GM19351 (cell line): ENCODE results near the gene PANK2.
"Not testable (repeated sequence)": the region's sequence is repeated elsewhere in the genome, so short reads cannot be mapped to it uniquely, and the experiment has no call there.

Experiments used
- ATAC-seq: cut with Tn5 transposase; IDR thresholded peaks from one replicate; pipeline ENCODE4 v1.9.1; 2021; ENCODE audit warnings: mild to moderate bottlenecking, moderate library complexity; ENCODE audit not compliant: unreplicated experiment

PANK2 gene

DNA sequence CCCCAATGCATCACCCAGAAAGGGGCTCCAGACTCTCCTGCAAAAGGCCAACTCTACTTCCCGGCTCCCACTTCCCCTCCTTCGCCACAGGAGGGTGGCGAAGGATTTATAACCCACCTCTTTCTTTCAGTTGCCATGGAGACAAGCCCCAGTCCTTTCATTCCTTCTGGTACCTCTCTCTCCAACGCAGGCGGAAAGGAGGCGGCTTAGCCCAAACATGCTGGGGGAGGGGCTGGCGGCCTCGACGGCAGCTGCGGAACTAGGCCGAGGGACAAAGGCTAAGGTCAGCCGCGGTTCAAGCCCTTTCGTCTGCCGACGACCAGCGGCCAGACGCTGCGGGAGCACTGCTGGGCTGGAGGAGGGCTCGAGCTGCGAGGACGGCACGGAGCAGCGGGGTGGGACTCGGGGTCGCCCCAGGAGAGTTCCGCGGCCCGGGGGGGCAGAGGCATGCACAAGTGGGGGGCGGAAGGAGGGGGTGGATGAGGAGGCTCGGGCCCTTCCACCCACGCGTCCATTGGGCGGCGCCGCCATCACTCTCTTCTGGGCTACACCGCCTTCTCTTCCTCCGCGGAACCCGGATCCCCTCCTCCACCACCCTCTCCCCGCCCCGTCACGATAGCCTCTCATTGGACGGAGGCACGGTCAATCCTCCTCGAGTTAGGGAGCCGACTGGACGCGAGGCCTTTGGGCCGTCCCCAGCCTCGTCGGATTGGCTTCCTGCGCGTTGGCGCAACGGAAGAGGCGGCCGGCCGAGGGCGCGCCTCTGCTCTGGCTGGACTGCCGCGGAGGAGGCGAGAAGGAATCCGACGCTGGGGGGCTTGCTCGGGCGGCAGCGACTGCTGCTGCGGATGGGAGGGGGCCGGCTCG is at the start of gene PANK2:
TSS of gene PANK2 (plus strand) at position 766 of the 867 bp plus-strand sequence.
- ATAC-seq = peak; percentile 92

DNA sequence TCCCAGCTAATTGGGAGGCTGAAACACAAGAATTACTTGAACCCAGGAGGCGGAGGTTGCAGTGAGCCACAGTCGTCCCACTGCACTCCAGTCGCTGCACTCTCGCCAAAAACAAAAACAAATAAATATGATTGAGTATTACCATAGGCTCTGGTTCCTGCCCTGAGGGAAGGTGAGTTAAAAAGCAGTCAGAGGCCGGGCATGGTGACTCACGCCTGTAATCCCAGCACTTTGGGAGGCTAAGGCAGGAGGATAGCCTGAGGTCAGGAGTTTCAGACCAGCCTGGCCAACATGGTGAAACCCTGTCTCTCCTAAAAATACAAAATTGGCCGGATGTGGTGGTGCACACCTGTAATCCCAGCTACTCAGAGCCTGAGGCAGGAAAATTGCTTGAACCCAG is 49.0 kb upstream of the PANK2 start:
- not testable (repeated sequence) for ATAC-seq

DNA sequence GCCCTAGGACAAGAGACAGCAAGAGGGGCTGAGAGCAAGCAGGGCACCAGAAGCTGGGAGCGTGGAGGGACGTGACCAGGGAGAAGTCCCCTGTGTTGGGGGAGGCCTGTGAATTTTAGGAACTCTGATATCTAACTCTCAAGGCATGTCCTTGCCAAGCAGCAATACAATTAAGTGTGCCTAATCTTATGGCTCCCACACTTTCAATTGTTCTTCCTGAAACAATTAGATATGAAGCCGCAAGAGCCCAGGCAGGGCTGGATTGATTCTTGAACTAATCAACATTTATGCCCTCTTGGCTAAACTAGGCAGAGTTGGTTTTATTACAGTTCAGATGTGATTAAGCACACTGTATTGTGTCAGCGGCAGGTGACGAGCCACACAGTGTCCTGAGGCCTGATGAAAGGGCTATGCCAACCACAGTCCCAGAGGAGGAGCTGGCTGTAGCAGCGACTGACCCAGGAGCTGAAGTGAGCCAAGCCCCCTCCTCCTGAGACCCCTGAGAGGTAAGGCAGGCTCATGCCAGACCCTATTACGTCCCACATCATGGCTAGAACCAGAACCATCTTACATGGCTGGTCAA is 46.7 kb upstream of the PANK2 start:
- ATAC-seq = no peak

DNA sequence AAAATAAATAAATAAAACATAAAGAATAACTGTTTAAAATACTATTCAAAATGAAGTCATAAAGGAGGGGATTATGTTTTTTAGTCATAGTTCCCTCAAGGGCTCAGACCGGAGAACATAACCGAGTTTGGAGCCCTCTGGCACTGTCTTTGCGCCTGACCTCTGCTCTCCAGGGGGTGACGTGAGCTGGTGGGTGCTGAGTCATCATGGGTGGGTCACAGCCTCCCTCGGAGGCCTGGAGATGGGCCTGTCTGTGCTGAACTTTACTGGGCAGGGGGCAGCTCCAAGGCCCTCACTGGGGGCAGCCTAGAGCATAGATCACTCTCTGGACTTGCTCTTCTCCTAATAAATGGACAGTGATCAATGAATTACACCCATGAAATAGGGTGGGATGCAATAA is 45.7 kb upstream of the PANK2 start:
- ATAC-seq = no peak

DNA sequence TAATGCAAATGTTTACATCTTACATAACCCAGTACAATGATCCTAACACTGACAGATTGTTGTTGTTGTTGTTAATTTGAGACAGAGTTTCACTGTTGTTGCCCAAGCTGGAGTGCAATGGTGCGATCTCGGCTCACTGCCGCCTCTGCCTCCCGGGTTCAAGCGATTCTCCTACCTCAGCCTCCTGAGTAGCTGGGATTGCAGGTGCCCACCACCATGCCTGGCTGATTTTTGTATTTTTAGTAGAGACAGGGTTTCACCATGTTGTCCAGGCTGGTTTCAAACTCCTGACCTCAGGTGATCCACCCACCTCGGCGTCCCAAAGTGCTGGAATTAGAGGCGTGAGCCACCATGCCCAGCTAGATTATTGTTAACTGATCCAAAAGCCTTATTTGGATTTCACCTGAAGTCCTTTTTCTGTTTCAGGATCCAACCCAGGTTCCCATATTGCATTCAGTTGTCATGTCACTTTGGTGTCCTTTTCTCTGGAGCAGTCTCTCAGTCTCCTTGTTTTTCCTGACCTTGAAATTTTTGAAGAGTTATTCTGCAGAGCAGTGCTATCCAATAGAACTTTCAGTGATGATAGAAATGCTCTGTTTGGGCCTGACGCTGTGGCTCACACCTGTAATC is 45.1 kb upstream of the PANK2 start:
- ATAC-seq = not testable (repeated sequence)

DNA sequence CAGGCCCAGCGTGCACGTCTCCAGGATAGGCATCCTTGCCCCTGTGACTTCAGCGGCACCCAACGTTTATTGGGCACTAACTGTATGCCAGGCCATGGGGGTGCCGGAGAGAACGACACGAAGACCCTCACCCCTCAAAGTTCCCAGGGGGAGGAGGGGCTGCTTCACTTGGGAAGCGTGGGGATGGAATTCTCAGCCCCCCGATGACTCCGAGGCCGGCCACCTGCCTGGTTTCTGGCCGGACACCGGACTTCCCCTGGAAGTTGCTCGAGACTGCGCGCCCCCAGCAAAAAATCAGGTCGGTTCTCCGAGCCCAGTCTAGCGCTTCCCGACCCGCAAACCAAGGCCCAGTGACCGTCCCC is 42.8 kb upstream of the PANK2 start:
- ATAC-seq = no peak

DNA sequence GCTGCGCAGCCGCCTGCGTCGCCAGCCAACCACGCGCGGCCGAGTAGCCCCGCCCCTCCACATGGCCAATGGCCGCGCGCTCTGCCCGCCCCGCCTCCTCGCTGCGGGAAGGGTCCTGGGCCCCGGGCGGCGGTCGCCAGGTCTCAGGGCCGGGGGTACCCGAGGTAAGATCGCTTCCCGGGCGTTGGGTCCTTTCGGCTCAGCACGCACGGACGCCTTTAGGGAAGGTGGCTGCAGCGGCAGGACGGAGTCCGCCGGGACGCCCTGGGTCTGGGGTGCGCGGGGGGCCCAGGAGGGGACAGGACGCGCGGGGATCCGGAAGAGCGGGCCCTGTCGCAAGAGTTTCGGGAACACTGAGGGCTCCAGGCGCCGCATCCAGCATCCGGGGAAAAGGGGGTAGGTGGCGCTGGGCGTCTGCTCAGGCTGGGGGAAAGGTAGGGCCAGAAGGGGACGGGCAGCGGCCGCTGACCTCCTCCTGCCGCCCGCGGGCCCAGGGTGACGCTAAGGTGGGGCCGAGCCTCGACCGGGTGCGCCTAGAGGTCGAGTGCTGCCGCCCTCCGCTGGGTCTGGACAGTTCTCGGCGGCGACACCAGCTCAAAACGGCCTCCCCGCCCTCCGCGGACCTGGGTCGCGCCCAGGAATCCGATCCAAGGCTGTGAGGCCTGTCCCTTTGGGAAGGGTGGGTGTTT is 42.3 kb upstream of the PANK2 start, which contains the start of gene MAVS:
TSS of gene MAVS (plus strand) at position 95 of the 689 bp plus-strand sequence. CDS start 7,791 bp downstream, outside the sequence.
- peak; percentile 88 for ATAC-seq

DNA sequence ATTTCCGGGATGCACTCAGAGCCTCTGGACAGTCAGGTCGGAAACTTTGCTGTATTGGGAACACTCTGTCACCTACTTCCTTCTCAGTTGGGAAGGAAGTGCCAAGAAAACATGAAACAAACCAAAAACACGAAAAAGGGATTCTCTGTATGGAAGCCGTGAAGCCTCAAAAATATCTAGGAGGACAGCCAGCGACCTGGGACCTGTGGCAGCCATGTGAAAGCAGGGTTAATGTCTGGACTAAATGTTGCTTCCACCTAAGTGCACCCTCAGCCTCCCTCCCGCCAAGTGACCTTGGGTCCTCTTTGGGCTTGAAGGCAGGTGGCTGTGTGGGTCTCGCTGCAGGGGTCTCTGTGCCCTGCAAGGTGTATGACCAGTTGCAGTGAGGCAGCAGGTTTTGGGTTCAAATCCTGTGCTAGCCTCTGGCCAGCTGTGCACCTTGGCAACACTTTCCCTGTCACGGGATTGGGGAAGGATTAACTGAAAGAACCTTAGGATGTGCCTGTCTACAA is 41.7 kb upstream of the PANK2 start:
- no peak for ATAC-seq

DNA sequence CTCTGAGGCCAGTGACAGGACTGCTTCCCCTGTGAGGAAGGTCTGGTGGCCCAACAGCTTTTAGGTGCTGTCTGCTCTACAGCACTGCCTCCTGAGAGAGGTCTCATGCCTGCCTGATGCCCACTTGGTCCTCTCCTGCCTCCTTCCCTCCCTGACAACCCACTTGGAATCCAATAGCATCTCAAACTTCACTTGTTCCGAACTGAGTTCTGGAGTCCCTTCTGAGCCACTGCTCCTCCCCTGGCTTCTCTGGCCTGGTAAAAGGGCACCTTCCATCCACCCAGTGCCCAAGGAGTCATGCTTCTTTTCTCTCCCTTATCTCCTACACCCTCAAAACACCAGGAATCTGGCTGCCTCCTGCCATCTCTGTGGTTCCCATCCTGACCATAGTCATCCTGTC is 40.6 kb upstream of the PANK2 start:
- no peak for ATAC-seq

DNA sequence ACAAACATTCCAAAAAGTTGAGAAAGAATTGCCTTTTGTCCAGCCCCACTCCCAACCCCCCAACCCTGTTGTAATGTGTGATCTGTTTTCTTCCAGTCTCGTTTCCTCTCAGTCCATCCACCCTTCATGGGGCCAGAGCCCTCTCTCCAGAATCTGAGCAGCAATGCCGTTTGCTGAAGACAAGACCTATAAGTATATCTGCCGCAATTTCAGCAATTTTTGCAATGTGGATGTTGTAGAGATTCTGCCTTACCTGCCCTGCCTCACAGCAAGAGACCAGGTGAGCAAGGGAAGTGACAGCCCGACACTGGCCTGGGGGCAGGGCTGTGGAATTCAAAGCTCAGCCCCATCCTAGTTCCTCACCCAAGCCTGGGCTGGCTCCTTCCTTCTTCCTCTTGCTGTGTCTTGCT is 34.7 kb upstream of the PANK2 start:
- no peak for ATAC-seq

DNA sequence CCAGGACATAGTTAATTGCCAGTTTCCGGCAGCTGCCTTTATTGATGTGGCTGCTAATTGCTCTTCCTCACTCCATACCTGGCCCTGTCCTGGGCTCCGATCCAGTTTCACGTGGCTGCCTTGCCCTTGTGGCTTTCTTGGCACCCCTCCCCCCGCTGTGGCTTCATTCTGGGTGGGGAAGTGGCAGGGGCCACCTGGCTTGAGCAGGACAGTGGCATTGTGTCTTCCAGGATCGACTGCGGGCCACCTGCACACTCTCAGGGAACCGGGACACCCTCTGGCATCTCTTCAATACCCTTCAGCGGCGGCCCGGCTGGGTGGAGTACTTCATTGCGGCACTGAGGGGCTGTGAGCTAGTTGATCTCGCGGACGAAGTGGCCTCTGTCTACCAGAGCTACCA is 31.8 kb upstream of the PANK2 start:
- ATAC-seq = no peak

DNA sequence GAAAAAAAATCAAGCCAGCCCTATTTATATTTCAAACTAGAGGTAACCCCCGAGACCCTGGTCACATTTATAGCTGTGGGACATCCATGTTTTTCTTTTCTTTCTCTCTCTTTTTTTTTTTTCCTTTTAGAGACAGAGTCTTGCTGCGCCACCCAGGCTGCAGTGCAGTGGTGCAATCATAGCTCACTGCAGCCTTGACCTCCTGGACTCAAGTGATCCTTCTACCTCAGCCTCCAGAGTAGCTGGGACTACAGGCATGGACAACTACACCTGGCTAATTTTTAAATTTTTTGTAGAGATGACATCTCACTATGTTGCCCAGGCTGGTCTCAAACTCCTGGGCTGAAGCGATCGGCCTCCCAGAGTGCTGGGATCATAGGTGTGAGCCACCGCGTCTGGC is 30.5 kb upstream of the PANK2 start:
- no peak for ATAC-seq

DNA sequence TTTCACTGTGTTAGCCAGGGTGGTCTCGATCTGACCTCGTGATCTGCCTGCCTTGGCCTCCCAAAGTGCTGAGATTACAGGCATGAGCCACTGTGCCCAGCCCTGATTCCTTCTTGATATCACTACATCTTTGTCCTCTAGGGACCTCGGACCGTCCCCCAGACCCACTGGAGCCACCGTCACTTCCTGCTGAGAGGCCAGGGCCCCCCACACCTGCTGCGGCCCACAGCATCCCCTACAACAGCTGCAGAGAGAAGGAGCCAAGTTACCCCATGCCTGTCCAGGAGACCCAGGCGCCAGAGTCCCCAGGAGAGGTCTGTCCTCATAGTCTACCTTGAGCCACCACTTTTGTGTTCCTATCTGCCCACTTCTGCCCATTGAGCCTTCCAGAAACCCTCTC is 28.0 kb upstream of the PANK2 start:
- ATAC-seq = no peak

DNA sequence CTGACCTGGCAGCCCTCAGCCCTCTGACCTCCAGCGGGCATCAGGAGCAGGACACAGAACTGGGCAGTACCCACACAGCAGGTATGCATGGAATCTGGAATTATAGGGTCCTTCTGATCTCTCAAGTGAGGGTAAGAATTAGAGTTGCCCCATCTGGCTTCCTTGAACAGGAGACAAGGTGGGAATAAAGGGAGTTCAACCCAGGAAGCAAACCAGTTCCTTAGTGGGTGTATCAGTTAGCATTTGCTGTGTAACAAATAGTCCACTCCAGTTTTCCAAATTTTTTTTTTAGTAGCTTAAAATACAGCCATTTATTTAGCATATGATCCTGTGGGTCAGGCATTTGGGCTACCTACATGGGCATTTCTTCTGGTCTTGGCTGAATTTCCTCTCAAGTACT is 26.9 kb upstream of the PANK2 start:
- no peak for ATAC-seq

DNA sequence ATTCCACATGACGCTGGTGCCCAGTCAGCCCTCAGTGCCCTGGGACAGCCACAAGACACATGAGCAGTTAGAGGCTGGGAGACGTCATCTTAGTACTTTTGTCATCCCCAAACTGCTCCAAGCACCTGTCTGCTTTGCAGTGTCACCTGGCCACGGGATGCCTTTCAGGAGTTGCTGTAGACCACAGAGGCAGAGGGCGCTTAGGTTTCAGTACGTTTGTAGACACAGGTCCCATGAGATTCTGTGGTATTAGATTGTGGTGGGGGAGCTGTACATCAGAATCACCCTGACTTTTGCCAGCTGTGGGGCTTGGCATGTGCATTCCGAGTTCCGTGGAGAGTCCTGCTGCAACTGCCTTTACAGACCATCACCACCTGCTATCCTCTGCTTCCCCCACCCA is 25.9 kb upstream of the PANK2 start:
- ATAC-seq = no peak

DNA sequence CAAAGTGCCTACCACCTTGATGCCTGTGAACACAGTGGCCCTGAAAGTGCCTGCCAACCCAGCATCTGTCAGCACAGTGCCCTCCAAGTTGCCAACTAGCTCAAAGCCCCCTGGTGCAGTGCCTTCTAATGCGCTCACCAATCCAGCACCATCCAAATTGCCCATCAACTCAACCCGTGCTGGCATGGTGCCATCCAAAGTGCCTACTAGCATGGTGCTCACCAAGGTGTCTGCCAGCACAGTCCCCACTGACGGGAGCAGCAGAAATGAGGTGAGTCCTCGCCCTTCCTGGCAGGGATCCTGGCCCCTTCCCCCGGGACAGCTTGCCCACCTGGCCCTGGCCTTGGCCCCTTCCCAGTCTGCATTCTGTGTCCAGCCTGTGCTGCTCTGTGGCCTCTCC is 24.7 kb upstream of the PANK2 start:
- no peak for ATAC-seq

DNA sequence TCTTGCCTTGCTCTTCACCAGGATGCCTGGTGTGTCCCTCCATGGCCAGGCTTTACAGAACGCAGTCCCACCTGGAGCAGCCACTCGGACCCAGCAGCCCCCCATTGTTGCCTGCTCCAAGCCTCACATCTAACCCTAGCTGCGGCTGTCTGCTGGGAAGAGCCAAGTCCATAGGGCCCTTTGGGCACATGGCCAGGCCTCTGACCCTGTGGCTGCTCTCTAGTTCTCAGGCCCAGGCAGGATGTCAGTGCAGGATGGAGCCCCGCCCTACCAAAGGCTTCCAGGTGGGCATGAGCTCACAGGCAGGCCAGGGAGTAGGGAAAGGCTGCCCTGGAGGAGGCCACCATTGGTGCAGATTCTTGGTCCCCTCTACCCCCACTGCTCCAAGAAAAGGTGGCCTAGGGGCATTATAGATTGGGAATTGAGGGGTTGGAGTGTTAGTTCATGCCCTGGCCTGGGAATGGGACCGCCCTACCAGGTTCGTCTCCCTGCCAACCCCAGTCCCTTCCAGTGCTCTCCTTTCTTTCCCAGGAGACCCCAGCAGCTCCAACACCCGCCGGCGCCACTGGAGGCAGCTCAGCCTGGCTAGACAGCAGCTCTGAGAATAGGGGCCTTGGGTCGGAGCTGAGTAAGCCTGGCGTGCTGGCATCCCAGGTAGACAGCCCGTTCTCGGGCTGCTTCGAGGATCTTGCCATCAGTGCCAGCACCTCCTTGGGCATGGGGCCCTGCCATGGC is 23.9 kb upstream of the PANK2 start:
- ATAC-seq = no peak

DNA sequence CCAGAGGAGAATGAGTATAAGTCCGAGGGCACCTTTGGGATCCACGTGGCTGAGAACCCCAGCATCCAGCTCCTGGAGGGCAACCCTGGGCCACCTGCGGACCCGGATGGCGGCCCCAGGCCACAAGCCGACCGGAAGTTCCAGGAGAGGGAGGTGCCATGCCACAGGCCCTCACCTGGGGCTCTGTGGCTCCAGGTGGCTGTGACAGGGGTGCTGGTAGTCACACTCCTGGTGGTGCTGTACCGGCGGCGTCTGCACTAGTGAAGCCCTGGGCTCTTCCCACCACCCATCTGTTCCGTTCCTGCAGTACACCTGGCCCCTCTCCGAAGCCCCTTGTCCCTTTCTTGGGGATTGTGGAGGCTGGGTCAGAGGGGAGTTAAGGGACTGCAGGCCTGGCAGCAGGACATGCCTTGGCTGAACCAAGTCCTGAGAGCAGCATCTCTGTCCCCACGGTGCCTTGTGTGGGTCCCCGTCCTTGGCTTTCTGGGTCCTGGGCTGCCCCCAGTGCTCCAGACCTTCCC is 23.2 kb upstream of the PANK2 start:
- ATAC-seq = no peak

DNA sequence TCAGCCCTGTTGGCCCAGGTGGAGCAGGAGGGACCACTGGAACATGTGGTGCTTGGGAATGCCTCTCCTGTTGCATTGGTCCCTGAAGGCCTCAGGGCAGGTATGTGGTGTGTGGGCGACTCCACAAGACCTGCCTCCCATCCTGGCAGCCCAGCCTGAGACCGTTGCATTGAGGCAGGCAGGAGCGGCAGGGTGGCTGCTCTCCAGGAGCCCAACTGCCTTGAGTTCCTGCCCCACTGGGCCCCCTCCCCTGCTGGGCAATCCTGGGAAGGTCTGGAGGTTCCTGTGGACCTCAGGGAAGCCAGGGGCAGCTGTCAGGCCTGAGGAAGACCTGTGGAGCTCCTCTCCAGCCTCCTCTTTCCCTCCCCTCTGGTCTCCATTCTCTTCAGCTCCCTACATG is 22.7 kb upstream of the PANK2 start:
- ATAC-seq = no peak

DNA sequence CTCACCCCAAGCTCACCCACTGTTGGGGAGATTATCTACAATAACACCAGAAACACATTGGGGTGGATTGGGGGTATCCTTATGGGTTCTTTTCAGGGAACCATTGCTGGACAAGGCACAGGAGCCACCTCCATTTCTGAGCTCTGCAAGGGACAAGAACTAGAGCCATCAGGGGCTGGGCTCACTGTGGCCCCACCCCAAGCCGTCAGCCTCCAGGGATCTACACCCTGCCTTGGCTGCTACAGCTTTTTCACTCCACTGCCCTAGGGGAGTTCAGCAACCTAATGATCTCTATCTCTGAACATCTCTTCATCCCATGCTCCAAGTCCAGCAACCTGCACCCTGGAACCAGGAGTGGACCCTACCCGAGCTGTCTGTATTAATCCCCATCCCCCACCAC is 21.4 kb upstream of the PANK2 start:
- ATAC-seq = no peak
